HG02678 (cell line): ENCODE results near the gene KNDC1.
"Not testable (repeated sequence)": the region's sequence is repeated elsewhere in the genome, so short reads cannot be mapped to it uniquely, and the experiment has no call there.

ENCODE experiments used
- ATAC-seq: cut with Tn5 transposase; IDR thresholded peaks from one replicate; pipeline ENCODE4 v1.9.1; 2021; ENCODE audit warnings: mild to moderate bottlenecking, moderate library complexity; ENCODE audit not compliant: unreplicated experiment

Gene KNDC1

GRCh38 chr10:133139551-133140065 is 20.4 kb upstream of the KNDC1 start:
- no peak for ATAC-seq

- ATAC-seq, result no peak
Measured at GRCh38 chr10:133140417-133141143, 19.4 kb upstream of the KNDC1 start.

GRCh38 chr10:133141144-133141957 is 18.7 kb upstream of the KNDC1 start:
- ATAC-seq, result no peak

- no peak for ATAC-seq
Measured at GRCh38 chr10:133141958-133142340, 18.1 kb upstream of the KNDC1 start.

- ATAC-seq, result no peak
Measured at GRCh38 chr10:133142523-133143199, 17.4 kb upstream of the KNDC1 start.

GRCh38 chr10:133143200-133143533 is 16.9 kb upstream of the KNDC1 start:
- ATAC-seq, result no peak

GRCh38 chr10:133143546-133143945 is 16.5 kb upstream of the KNDC1 start:
- no peak for ATAC-seq

GRCh38 chr10:133144771-133145170 is 15.2 kb upstream of the KNDC1 start:
- ATAC-seq, result no peak

GRCh38 chr10:133150226-133150625 is 9.8 kb upstream of the KNDC1 start:
- no peak for ATAC-seq

- ATAC-seq, result no peak
Measured at GRCh38 chr10:133150656-133151055, 9.4 kb upstream of the KNDC1 start.

GRCh38 chr10:133151071-133151470 is 8.9 kb upstream of the KNDC1 start:
- not testable (repeated sequence) for ATAC-seq

- no peak for ATAC-seq
Measured at GRCh38 chr10:133151543-133151972, 8.5 kb upstream of the KNDC1 start.

- ATAC-seq, result no peak
Measured at GRCh38 chr10:133154411-133154810, 5.6 kb upstream of the KNDC1 start.

- ATAC-seq, result no peak
Measured at GRCh38 chr10:133154996-133155778, 4.8 kb upstream of the KNDC1 start.

- ATAC-seq, result no peak
Measured at GRCh38 chr10:133156674-133157579, 3.1 kb upstream of the KNDC1 start.

GRCh38 chr10:133157662-133158436 is 2.2 kb upstream of the KNDC1 start:
- ATAC-seq, result no peak

- ATAC-seq, result no peak
Measured at GRCh38 chr10:133158437-133158755, 1.6 kb upstream of the KNDC1 start.

- no peak for ATAC-seq
Measured at GRCh38 chr10:133158756-133159610, 1.0 kb upstream of the KNDC1 start.
